ENCODE results near the gene ZBTB18.

ZBTB18 gene

GRCh38 chr1:244064621-244065020 lies 13.5 kb downstream of the ZBTB18 start:
- no peak for DNase-seq

- DNase-seq = no peak
These were observed 14.1 kb downstream of the ZBTB18 start for GRCh38 chr1:244065063-244065793.

- DNase-seq = no peak
These were observed 14.9 kb downstream of the ZBTB18 start for GRCh38 chr1:244065960-244066388.

- no peak for DNase-seq
These were observed 16.1 kb downstream of the ZBTB18 start for GRCh38 chr1:244066954-244067716.

DNA sequence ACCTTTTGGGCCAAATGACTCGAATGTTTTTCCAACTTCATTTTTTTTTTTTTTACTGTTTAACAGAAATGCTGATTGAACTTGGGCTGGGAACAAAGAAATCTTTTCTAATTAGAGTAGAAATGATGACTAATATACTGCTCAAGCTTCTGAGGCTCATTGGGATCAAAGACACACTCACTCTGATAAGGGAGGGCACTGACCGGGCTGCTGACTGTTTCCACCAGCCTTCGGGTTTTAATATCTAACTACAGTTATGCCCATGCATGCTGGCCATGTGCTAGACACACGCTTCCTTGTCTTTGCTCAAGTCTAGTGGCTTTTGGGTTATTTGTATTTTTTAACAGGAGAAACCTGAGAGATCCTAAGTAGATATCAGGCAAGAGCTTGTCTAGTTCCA lies 16.8 kb downstream of the ZBTB18 start:
- no peak for DNase-seq

- no peak for DNase-seq
These were observed 17.5 kb downstream of the ZBTB18 start for GRCh38 chr1:244068567-244068966.

DNA sequence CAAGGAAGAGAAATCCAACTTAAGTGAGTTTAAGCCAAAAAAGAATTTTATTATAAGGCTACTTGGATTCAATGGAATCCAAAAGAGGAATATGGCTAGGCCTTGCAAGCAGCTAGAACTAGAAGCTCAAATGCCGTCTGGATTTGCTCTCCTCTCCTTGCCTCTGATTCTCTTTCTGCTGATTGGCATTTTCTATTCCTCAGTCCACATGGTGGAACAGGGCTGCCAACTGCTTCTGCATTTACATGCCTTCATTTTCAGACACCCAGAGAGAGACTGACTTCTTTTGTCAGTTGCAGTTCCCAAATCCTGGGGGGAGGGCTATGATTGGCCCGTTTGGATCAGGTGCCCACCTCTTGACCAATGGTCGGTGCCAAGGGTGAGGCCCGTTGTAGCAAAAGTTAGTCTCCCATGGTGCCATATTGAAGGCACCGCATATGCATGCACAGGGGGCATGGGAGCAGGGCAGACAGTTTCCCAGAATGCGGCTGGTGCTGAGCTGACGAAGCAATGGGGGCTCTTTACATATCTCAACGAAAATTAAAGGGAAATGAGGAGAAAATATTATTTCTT lies 18.3 kb downstream of the ZBTB18 start:
- DNase-seq = no peak

GRCh38 chr1:244074559-244075171 lies 23.6 kb downstream of the ZBTB18 start:
- peak; percentile 21 to 42 for DNase-seq

- DNase-seq = no peak
These were observed 24.2 kb downstream of the ZBTB18 start for GRCh38 chr1:244075247-244075722.

DNA sequence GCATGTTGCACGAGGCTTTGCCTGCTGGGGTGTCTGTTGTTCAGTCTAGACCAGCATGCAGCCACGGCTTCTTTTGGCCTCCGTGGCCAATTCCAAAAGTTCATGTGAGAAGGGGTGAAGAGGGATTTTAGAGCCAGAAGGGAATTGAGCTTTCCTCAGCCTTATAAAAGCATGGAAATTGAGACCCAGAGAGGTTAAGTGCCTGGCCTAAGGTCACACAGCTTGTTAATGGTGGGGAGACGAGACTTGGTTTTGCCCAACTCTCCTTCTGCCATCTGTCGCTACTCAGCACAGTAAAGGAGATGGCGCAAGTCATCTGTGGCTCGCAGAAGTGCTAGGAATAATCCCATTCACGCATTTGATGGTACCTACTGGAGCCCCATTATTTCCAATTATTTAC lies 25.7 kb downstream of the ZBTB18 start:
- no peak for DNase-seq

DNA sequence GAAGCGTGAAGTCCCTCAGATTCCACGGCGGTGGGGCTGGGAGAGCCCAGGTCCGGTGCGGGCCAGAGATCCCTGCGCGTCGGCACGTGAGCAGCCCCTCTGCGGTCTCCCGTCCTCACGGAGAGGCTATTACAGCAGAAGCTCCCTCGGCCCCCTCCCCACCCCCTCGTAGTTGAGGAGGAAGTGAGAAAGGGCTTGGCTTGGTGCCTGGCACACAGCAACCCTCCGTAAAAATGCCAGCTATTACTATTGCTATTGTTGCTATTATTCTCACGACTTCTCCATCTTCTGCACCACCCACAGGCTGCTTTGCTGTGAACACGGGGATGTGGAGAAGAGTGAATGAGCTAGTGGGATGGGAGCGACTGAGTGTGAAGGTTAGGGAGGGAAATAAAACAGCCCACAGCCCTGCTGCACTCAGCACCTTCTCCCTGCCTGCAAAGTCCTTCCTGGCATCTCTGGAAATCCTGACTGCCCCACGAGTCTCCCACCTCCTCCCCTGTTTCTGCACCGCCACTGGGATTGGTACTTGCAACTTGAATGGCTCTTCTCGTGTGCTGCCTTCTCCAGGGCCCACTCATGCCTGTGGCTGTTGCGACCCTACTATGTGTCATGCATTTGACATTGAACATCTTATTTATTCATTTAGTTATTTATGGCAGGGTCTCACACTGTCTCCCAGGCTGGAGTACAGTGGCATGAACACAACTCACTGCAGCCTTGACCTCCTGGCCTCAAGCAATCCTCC lies 26.6 kb downstream of the ZBTB18 start:
- DNase-seq = no peak

GRCh38 chr1:244080343-244080929 lies 29.4 kb downstream of the ZBTB18 start:
- no peak for DNase-seq

- DNase-seq = no peak
These were observed 31.9 kb downstream of the ZBTB18 start for GRCh38 chr1:244082969-244083368.

DNA sequence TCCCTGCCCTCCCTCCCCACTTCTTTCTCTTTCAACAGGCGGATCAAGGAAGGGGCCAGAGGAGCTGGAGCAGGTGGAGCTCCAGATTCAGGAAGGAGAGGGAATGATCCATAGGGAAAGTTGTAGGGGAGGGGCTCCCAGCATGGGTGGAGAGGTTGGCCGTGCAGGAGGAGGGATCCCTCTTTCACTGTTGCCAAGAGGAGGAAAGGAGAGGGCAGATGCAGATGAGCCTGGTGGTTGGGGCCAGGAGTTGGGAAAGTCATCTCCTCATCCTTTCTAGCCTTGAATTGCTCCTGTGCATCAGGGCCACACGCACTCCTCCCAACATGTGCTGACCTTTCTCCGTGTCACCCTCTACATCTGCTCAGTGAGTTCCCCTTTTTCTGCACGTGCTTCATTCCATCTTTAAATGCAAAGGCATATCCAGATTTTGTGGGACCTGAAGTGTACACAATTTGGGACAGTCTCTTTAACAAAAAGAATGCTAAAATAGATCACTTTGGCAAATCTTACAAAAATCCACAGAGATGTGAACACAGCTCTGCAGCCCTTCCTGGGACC lies 32.4 kb downstream of the ZBTB18 start:
- DNase-seq = no peak

DNA sequence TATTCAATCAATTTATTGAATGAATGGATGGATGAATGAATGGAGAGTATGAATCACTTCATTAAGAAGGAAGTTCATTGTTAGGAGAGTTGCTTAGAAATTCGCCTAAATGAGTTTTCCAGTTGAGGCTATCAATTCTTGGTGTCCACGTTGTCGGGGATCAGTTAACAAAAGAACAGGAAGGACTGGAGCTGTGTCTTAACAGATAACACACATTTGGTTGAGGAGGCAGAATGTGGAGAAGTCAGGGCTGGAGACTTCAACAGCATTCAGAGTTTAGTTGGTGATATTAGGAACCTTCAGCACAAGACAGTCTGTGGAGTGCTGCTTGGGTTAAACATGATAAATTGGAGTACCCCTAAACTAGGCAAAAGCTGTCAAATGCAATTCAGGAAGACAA lies 33.7 kb downstream of the ZBTB18 start:
- no peak for DNase-seq

DNA sequence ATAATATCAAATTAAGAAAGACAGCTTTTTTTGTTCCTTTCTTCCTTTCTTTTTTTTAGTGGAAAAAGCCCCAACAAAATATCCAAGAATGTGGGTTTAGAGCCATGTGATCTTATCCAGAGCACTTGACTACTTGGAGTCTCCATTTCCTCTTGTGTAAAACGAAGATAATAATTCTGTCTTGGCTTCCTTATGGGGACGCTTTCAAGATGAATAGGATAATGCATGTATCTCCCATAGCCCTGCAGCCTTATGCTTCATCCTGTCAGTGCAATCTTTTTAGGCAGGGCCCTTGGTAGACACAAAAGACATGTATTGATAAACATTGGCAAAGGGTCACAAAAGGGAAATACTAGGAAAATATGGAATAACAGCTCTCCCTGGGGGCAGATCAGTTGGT lies 34.8 kb downstream of the ZBTB18 start:
- no peak for DNase-seq

GRCh38 chr1:244087021-244087560 lies 36.0 kb downstream of the ZBTB18 start:
- no peak for DNase-seq

- DNase-seq = no peak
These were observed 36.5 kb downstream of the ZBTB18 start for GRCh38 chr1:244087611-244088010.

DNA sequence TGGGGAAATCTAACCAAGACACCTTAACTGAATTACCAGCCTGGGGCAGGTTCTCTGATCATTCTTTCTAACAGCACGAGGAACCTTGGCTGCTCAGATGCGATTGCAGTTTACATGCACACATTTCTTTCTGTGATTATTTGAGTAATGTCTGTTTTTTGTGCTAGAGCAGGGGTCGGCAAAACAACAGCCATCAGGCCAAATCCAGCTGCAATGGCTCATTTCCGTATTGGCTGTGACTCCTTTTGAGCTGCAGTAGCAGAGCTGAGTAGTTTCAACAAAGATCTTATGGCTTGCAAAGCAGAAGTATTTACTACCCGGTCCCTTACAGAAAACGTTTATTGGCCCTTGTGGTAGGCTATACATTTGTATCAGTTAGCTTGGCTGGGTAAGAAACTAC lies 37.1 kb downstream of the ZBTB18 start:
- DNase-seq = no peak

DNA sequence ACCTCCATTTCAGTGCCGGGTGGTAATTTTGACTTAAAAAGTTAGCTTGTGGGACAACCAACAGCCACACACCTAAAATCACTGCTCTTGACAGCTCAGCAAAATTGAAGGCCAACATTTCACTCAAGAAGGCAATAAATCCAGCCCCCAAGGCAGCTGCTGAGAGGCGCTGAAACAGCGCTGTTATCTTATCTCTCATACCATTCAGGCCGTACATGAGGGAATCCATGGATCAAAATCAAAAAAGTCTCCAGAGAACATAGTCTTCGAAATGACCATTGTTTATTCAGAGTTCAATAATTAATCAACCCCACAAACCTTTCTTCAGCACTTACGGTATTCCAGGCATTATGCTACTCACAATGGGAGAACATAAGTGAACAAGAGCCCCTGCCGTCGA lies 38.5 kb downstream of the ZBTB18 start:
- DNase-seq = no peak

DNA sequence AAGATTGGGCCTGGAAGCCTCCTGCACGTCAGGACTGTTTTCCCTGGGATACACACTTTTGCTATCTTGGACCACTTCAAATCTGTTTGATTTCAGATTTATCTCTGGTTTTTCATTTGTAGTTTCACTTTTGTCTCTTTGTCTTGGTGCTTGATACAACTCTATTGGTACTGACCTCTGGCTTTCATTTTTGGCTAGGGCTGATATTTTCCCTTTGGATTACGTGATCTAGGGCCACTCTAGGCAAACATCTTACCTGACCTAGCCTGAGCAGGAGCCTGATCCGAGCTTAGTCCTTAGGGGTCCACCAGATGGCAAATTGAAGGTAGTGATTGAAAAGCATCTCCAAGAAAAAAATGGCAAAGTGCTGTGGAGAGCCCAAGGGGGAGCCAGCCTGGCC lies 39.6 kb downstream of the ZBTB18 start:
- DNase-seq = no peak
